Measurements from ENCODE around the gene DGCR8.

DNA sequence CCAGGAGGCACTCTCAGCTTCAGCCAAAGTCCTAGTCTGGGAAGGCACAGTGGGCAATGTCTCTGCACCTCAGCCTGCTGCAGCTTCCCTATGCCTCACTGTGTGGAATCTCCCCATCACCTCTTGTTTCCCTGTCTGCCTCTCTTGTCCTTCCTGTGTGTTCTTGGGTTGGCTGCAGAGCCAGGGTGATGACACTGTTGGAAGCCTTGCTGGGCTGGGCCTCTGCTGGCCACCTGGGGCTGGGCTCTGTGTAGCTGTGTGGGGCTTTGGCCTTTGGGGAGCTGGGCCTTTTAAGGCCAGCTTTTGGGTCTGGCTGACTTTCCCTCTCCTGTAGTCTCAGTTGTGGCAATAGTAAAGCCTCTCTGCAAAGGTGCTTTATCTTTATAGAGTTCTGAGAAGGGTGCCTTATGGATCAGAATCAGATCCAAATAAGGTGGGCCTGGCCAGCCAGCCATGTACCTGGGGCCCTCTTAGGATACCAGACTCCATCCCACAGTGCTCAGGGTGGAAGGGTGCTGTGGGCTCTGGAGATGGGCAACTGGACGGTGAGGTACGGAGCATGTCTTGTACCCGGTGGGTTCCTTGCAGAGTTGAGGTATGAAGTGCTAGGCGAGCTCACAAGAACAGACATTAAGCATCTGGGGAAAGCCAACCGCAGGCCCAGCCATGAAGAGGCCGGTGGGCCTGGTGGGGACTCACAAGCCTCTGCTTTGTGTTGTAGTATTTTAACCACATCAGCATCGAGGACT, 25.6 kb downstream of the DGCR8 start:
- TF ChIP-seq EZH2 (IDR thresholded peaks at IDR 0.05) (no peak), POLR2AphosphoS5 (IDR thresholded peaks at IDR 0.05; ENCODE audit: borderline replicate concordance, low read depth, low read length) (no peak), FOXP2 (optimal IDR thresholded peaks at IDR 0.05; ENCODE audit: control extremely low read depth, extremely low read length, insufficient read depth) (no peak)
